ENCODE measurements around the gene WDR1. TPM values are rescaled to one million over a fixed set of nuclear protein-coding genes. Genes with fewer than 3 reads are reported as not detected.

WDR1 gene
- total RNA-seq, 4 donors from 2014 or later: 122 to 238 (median 213) TPM

GRCh38 chr4:10057023-10057395 lies 59.6 kb downstream of the WDR1 start:
- Histone ChIP-seq H3K4me1 (peaks cover 18 to 23% of the 10 kb centered on the region in 2 donors), H3K27me3 (no peaks in the 10 kb centered on the region), H3K9me3 (no peaks in the 10 kb centered on the region), H3K4me3 (replicated peaks in 1 of 3) (no peak overlapping the region), H3K27ac (no peak overlapping the region), H3K36me3 (no peaks in the 10 kb centered on the region)
- intact Hi-C loops (cut with DNase I): no loop called here
- no peak for DNase-seq
- WGBS, 2 donors: 76 to 81% methylated on average over 4 of the region's 4 CpGs
- TF ChIP-seq, protein P1, sequence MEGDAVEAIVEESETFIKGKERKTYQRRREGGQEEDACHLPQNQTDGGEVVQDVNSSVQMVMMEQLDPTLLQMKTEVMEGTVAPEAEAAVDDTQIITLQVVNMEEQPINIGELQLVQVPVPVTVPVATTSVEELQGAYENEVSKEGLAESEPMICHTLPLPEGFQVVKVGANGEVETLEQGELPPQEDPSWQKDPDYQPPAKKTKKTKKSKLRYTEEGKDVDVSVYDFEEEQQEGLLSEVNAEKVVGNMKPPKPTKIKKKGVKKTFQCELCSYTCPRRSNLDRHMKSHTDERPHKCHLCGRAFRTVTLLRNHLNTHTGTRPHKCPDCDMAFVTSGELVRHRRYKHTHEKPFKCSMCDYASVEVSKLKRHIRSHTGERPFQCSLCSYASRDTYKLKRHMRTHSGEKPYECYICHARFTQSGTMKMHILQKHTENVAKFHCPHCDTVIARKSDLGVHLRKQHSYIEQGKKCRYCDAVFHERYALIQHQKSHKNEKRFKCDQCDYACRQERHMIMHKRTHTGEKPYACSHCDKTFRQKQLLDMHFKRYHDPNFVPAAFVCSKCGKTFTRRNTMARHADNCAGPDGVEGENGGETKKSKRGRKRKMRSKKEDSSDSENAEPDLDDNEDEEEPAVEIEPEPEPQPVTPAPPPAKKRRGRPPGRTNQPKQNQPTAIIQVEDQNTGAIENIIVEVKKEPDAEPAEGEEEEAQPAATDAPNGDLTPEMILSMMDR (IDR thresholded peaks at IDR 0.05): no peak
- no peak for TF ChIP-seq POLR2A (IDR thresholded peaks at IDR 0.05)

- no peak for DNase-seq
- H3K27me3 ChIP-seq: no peaks in the 10 kb centered on the region
- H3K9me3 ChIP-seq: no peaks in the 10 kb centered on the region
- H3K27ac ChIP-seq: no peak overlapping the region
- intact Hi-C loops (cut with DNase I): no loop called here
- no peak overlapping the region for H3K4me3 ChIP-seq (replicated peaks in 1 of 3)
- H3K36me3 ChIP-seq: no peaks in the 10 kb centered on the region
- 85 to 89% methylated on average over 8 of the region's 8 CpGs for WGBS, 2 donors
- peaks cover 18 to 23% of the 10 kb centered on the region in 2 donors for H3K4me1 ChIP-seq
- TF ChIP-seq, protein P1 (IDR thresholded peaks at IDR 0.05): no peak
- TF ChIP-seq POLR2A (IDR thresholded peaks at IDR 0.05): no peak
Observed at GRCh38 chr4:10056334-10057022, 60.1 kb downstream of the WDR1 start.

- Histone ChIP-seq H3K27ac (no peak overlapping the region), H3K36me3 (no peaks in the 10 kb centered on the region)
- intact Hi-C loops (cut with DNase I): no loop called here
Observed at GRCh38 chr4:10055871-10056270, 60.7 kb downstream of the WDR1 start.

DNA sequence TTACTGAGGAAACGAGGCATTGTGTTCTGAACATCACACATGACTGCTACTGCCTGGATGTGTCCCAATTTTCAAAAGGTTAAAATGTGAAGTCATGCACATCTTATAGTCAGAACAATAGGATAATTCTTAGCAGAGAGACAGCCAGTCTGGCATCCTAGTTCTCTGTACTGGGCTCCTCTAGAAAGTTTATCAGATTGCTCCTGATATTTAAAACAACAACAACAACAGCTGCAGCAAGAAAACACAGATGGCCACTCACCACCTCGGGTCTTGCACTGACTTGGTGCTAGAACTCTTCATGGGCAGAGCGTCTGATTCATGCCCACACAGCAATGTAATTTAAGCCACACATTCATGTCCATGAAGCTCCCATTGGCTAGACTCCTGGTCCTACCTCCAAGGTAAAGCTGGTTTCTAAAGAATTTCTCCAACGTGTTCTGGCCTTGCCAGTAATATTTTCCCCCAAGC lies 62.0 kb downstream of the WDR1 start:
- DNase-seq: peak in 1 of 2 donors; percentile 12
- intact Hi-C loops (cut with DNase I): no loop called here
- TF ChIP-seq, protein P1 (IDR thresholded peaks at IDR 0.05): no peak
- TF ChIP-seq POLR2A (IDR thresholded peaks at IDR 0.05): no peak
- no peaks in the 10 kb centered on the region for H3K27me3 ChIP-seq
- no peaks in the 10 kb centered on the region for H3K36me3 ChIP-seq
- H3K9me3 ChIP-seq: no peaks in the 10 kb centered on the region
- no peak overlapping the region for H3K4me3 ChIP-seq (replicated peaks in 1 of 3)
- H3K27ac ChIP-seq: peak overlapping the region; percentile 63 to 75 (median 68)
- peaks cover 18 to 23% of the 10 kb centered on the region in 2 donors for H3K4me1 ChIP-seq
- 15 to 24% methylated on average over 4 of the region's 4 CpGs for WGBS, 2 donors

More at GRCh38 chr4:10055871-10056270, 60.7 kb downstream of the WDR1 start:
- WGBS, 2 donors: 90 to 94% methylated on average over 4 of the region's 4 CpGs
- Histone ChIP-seq H3K4me1 (peaks cover 18 to 23% of the 10 kb centered on the region in 2 donors), H3K27me3 (no peaks in the 10 kb centered on the region), H3K9me3 (no peaks in the 10 kb centered on the region), H3K4me3 (replicated peaks in 1 of 3) (no peak overlapping the region)
- DNase-seq: no peak
- TF ChIP-seq, protein P1 (IDR thresholded peaks at IDR 0.05): no peak
- TF ChIP-seq POLR2A (IDR thresholded peaks at IDR 0.05): no peak

Data from thyroid gland (tissue), 4 donors.